DOHH2 (cell line): ENCODE measurements around the gene PPP2R5E.

Experiments
- H3F3A ChIP-seq: fragments of 200-600 bp; sonication (generic), shearing (Covaris generic); 2 replicates; pipeline ENCODE4 v1.6.0; 2016; ENCODE audit warnings: antibody characterized with exemption, mild to moderate bottlenecking; ENCODE audit not compliant: control insufficient read depth, insufficient read depth
- H3K27ac ChIP-seq: fragments of 200-600 bp; sonication (generic); 2 replicates; pipeline ENCODE4 v1.5.1; 2014; ENCODE audit warnings: low read depth, mild to moderate bottlenecking, low read length, moderate library complexity
- H3K27me3 ChIP-seq: fragments of 200-600 bp; sonication (generic); 2 replicates; pipeline ENCODE4 v1.6.1; 2014; ENCODE audit warnings: mild to moderate bottlenecking, low read length, mixed read lengths; ENCODE audit not compliant: control insufficient read depth
- H3K36me3 ChIP-seq: fragments of 200-600 bp; sonication (generic); 2 replicates; pipeline ENCODE4 v1.6.1; 2014; ENCODE audit warnings: mild to moderate bottlenecking, low read length, moderate library complexity, mixed read lengths; ENCODE audit not compliant: control insufficient read depth
- H3K4me1 ChIP-seq: fragments of 200-600 bp; sonication (generic); 2 replicates; pipeline ENCODE4 v1.6.1; 2014; ENCODE audit warnings: mild to moderate bottlenecking, low read length, mixed read lengths; ENCODE audit not compliant: control insufficient read depth
- H3K4me2 ChIP-seq: fragments of 200-600 bp; sonication (generic); 2 replicates; pipeline ENCODE4 v1.6.0; 2014; ENCODE audit warnings: mild to moderate bottlenecking, low read length, moderate library complexity
- H3K4me3 ChIP-seq: fragments of 200-600 bp; sonication (generic); 2 replicates; pipeline ENCODE4 v1.5.1; 2014; ENCODE audit warnings: mild to moderate bottlenecking, low read length, mixed read lengths
- H3K79me2 ChIP-seq: fragments of 200-600 bp; sonication (generic); 2 replicates; pipeline ENCODE4 v1.6.1; 2014; ENCODE audit warnings: mild to moderate bottlenecking, low read length, mixed read lengths; ENCODE audit not compliant: control insufficient read depth
- H3K9me2 ChIP-seq: fragments of 200-600 bp; sonication (generic); replicated peaks from 2 replicates; pipeline ENCODE4 v1.6.1; 2014; ENCODE audit warnings: mild to moderate bottlenecking, low read length, mixed read lengths; ENCODE audit not compliant: control insufficient read depth
- H3K9me3 ChIP-seq: fragments of 200-600 bp; sonication (generic); 2 replicates; pipeline ENCODE4 v1.6.1; 2014; ENCODE audit warnings: antibody characterized with exemption, low read length, mixed read lengths; ENCODE audit not compliant: control insufficient read depth, insufficient read depth
- H4K20me1 ChIP-seq: fragments of 200-600 bp; sonication (generic); 2 replicates; pipeline ENCODE4 v1.6.0; 2014; ENCODE audit warnings: low read depth, mild to moderate bottlenecking, antibody characterized with exemption, low read length, moderate library complexity; ENCODE audit not compliant: control insufficient read depth, insufficient read depth
- EZH2phosphoT487 ChIP-seq: fragments of 200-600 bp; sonication (generic); IDR thresholded peaks from 2 replicates; pipeline ENCODE4 v1.6.1; 2017; ENCODE audit warnings: borderline replicate concordance, mild to moderate bottlenecking, antibody characterized with exemption, low read length, moderate library complexity, mixed read lengths
- TF ChIP-seq, protein P1 (sequence below): fragments of 200-600 bp; sonication (generic); IDR thresholded peaks from one replicate; pipeline ENCODE4 v1.5.1; 2014; ENCODE audit warnings: antibody characterized with exemption, mild to moderate bottlenecking, low read depth, low read length; ENCODE audit not compliant: poor library complexity, severe bottlenecking

The PPP2R5E gene

DNA sequence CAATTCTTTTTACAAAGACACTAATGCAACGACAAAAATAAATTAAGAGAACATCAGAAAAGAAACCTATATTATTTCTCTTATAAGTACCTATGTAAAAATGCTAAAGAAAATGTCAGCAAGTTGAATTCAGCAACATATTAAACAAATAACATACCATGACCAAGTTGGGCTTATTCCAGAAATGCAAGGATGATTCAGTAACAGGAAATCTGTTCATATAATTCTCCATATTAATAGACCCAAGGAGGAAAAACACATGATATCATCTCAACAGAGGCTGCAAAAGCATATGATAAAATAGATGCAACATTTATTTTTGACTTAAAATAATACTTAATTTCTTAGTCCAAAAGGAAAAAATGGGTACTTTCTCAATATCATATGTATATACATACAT lies 199.3 kb downstream of the PPP2R5E start:
- no peak overlapping the region for H3K4me3 ChIP-seq
- H3K79me2 ChIP-seq = no peaks in the 10 kb centered on the region
- H3K27me3 ChIP-seq = peaks cover 4% of the 10 kb centered on the region; the same call in 1 of the 2 replicates
- no peaks in the 10 kb centered on the region for H4K20me1 ChIP-seq
- H3K36me3 ChIP-seq = no peaks in the 10 kb centered on the region
- no peak overlapping the region for H3K27ac ChIP-seq
- H3F3A ChIP-seq = no peaks in the 10 kb centered on the region
- no peaks in the 10 kb centered on the region for H3K9me3 ChIP-seq
- no peaks in the 10 kb centered on the region for H3K9me2 ChIP-seq
- no peak overlapping the region for H3K4me2 ChIP-seq
- H3K4me1 ChIP-seq = no peaks in the 10 kb centered on the region
- TF ChIP-seq, protein P1, sequence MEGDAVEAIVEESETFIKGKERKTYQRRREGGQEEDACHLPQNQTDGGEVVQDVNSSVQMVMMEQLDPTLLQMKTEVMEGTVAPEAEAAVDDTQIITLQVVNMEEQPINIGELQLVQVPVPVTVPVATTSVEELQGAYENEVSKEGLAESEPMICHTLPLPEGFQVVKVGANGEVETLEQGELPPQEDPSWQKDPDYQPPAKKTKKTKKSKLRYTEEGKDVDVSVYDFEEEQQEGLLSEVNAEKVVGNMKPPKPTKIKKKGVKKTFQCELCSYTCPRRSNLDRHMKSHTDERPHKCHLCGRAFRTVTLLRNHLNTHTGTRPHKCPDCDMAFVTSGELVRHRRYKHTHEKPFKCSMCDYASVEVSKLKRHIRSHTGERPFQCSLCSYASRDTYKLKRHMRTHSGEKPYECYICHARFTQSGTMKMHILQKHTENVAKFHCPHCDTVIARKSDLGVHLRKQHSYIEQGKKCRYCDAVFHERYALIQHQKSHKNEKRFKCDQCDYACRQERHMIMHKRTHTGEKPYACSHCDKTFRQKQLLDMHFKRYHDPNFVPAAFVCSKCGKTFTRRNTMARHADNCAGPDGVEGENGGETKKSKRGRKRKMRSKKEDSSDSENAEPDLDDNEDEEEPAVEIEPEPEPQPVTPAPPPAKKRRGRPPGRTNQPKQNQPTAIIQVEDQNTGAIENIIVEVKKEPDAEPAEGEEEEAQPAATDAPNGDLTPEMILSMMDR = no peak
- TF ChIP-seq EZH2phosphoT487 = no peak

DNA sequence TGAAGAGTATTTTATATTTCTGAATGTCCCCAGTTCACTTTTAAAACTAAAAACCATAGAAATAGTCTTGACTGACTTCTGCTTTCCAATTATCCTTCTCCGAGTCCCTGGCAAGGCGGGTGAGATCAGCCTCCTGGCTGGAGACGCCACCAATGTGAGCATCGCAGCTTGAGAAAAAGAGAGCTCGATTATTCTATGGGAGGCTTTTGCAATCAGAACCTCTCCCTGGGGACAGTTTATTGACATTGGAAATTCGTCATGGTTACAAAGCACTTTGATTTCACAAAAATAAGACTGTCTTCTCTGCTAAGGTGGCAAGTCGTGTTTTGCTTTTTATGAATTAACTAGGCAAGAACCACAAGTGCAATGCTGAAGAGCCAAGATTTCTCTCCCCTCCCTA lies 200.8 kb downstream of the PPP2R5E start:
- TF ChIP-seq, protein P1 = no peak
- no peak for TF ChIP-seq EZH2phosphoT487
- Histone ChIP-seq H3K9me3 (no peaks in the 10 kb centered on the region), H3K4me3 (no peak overlapping the region), H3K4me2 (no peak overlapping the region), H3K36me3 (no peaks in the 10 kb centered on the region), H3K79me2 (no peaks in the 10 kb centered on the region), H3K27ac (no peak overlapping the region), H3K9me2 (no peaks in the 10 kb centered on the region), H4K20me1 (no peaks in the 10 kb centered on the region), H3K4me1 (no peaks in the 10 kb centered on the region), H3K27me3 (peaks cover 4% of the 10 kb centered on the region; the same call in 1 of the 2 replicates), H3F3A (no peaks in the 10 kb centered on the region)

DNA sequence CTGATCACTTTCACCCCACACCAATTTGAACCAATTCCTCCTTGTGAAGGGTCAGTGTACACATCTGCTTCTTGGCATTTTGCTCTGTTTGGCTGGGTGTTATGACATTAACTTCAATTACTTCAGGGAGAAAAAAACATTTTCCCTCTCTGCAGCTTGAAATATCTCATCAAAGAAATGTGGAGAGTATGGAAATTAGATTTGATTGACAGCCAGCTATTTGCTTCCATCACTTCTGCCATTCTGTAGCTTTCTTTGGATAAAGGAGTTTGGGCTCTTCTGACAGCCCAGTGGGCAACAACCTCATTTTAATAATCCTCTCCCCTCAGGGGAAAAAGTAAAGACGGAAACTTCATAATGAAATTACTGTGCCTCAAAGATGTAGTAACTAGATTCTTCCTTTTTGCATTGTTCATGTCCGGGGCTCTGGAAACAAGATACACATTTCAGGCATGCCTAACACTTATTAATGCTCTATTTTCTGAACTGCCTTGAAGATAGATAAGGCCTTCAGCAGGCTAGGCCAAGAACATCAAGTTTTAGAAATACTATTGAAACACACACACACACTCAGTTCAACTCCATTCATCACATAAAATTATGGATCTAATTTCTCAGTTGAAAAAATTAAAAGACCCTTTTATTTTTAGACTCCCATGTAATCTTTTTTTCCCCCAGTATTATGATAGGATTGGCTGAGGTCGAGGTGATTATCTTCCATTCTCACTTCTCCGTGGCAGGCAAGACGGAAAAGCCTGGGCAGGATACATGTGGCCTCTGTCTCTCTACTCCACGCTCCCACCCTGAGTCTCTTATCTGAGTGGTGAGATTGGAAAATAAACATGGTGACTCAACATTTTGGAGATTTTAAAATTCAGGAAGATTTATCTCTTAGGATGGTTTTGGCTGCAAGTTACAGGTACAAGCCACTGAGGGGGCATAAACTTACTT lies 214.1 kb downstream of the PPP2R5E start:
- Histone ChIP-seq H3K4me1 (no peaks in the 10 kb centered on the region), H3K4me3 (no peak overlapping the region), H3K9me2 (no peaks in the 10 kb centered on the region), H3K4me2 (no peak overlapping the region), H3K79me2 (no peaks in the 10 kb centered on the region), H3K27me3 (no peaks in the 10 kb centered on the region), H3K36me3 (no peaks in the 10 kb centered on the region), H3K27ac (no peak overlapping the region), H4K20me1 (no peaks in the 10 kb centered on the region), H3K9me3 (no peaks in the 10 kb centered on the region), H3F3A (no peaks in the 10 kb centered on the region)
- no peak for TF ChIP-seq EZH2phosphoT487
- TF ChIP-seq, protein P1 = no peak
